Motor neuron (in vitro differentiated cells): ENCODE data around the gene ARHGAP1. TPM values are rescaled to one million over a fixed set of nuclear protein-coding genes. Genes with fewer than 3 reads are reported as not detected.
A peak's percentile ranks its signal among the peaks of the same experiment; 100 is the strongest.

Experiments
- ATAC-seq, 8 experiments: fragments of 200-7000 bp; cut with Tn5 transposase; replicated peaks in 6 of 8; 2 replicates each; pipeline ENCODE4 v1.8.0; 2021; ENCODE audit warnings: mild to moderate bottlenecking in 8 of 8, moderate library complexity in 8 of 8
- H3K27ac ChIP-seq, 2 donors: fragments of 250-450 bp; sonication (Bioruptor Pico); 2 replicates each; pipeline ENCODE4 v1.9.0; 2021; ENCODE audit warnings: antibody characterized with exemption in 2 of 2, mild to moderate bottlenecking in 2 of 2, moderate library complexity in 1 of 2
- H3K4me1 ChIP-seq, 2 donors: fragments of 250-450 bp; sonication (Bioruptor Pico); replicated peaks in 1 of 2; 2 replicates each; pipeline ENCODE4 v1.6.1; 2021; ENCODE audit warnings: antibody characterized with exemption in 2 of 2, mild to moderate bottlenecking in 2 of 2, moderate library complexity in 1 of 2
- H3K4me3 ChIP-seq, 5 donors: fragments of 250-450 bp; sonication (Bioruptor Pico); 2 replicates each; pipeline ENCODE4 v1.9.0; 2021; ENCODE audit warnings: antibody characterized with exemption in 5 of 5, mild to moderate bottlenecking in 5 of 5, moderate library complexity in 4 of 5
- WGBS, 10 experiments: fragments of 450-650 bp; shearing (Covaris generic); methylation state at CpG; one replicate each; pipeline ENCODE4 v1.0.0; 2022; 5-methylcytosine and 5-hydroxymethylcytosine counted together
- in situ Hi-C, 9 experiments: fragments of 400-800 bp; cut with MboI; loops; one replicate each; pipeline ENCODE4 v1.15.0; 2021; ENCODE audit warnings: low sequenced_read_pairs in 9 of 9, low pct_unique_long_range_greater_than_20kb in 2 of 9; ENCODE audit not compliant: unreplicated experiment in 9 of 9
- total RNA-seq, 8 experiments: library from RNA; unstranded; fragments of 300-600 nt; gene quantifications; 2 replicates each; pipeline versions ENCODE4 v1.2.3 to v1.2.4, GENCODE V29; 2022

Gene ARHGAP1
- total RNA-seq, 8 experiments from 2014 or later: 15.1 to 48.9 (median 29.9) TPM

DNA sequence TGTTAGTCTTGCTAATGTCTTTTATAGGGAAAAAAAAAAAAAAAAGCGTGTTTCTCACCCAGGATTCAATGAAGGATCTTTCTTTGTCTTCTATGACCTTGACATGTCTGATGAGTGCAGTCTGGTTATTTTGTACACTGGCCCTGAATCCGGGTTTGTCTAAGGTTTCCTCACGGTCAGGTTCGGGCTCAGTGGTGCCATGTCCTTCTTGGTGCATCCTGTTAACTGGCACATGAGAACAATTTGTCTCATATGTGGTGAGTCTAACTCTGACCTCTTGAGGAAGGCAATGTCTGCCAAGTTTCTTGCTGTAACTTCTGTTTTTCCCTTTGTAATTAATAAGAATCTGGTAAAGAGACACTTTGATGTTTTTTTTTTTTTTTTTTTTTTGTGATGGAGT is 31.1 kb upstream of the ARHGAP1 start:
- H3K4me1 ChIP-seq: no peaks in the 10 kb centered on the region
- no peak overlapping the region for H3K27ac ChIP-seq
- no peak overlapping the region for H3K4me3 ChIP-seq
- 78 to 100% (median 86%) methylated on average over 1 to 4 of the region's 4 CpGs; no CpG with 5 or more reads in 2 of the 10 experiments for WGBS, 10 experiments
- ATAC-seq: no peak
- in situ Hi-C loops: no loop called here

DNA sequence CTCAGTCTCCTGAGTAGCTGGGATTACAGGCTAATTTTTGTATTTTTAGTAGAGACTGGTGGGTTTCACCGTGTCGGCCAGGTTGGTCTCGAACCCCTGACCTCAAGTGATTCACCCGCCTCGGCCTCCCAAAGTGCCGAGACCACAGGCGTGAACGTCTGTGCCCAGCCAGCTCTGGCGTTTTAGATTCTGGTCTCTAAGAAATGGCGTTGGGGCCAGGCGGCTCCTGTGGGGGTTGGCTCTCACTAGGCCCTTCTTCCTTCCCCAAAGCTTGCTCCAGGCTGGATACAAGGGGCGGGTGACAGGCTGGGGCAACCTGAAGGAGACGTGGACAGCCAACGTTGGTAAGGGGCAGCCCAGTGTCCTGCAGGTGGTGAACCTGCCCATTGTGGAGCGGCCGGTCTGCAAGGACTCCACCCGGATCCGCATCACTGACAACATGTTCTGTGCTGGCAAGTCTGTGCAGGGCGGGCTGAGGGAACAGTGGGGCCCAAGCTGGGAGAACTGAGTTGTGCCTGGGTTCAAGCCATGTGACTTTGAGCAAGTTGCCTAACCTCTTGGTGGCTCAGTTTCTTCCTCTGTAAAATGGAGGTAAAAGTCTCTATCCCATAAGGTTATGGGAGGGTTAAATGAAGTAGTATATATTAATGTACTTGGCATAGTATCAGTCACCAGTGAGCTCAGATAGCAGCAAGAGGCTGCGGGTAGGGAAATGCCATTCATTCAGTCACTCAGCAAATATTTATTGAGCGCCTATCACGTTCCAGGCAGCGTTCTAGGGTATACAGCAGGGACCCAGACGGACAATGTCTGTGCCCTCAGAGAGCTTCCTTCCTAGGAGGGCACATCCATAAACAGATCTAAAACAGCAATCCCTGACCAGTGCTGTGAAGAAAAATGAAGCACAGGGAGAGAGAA is 28.9 kb upstream of the ARHGAP1 start:
- 25 to 100% (median 95%) methylated on average over 1 to 11 of the region's 24 CpGs; no CpG with 5 or more reads in 2 of the 10 experiments for WGBS, 10 experiments
- peak in 1 of 8 experiments; percentile 40 for ATAC-seq
- in situ Hi-C loops: no loop called here
- Histone ChIP-seq H3K27ac (no peak overlapping the region), H3K4me1 (peaks cover 0 to 1% of the 10 kb centered on the region in 2 donors), H3K4me3 (no peak overlapping the region)

DNA sequence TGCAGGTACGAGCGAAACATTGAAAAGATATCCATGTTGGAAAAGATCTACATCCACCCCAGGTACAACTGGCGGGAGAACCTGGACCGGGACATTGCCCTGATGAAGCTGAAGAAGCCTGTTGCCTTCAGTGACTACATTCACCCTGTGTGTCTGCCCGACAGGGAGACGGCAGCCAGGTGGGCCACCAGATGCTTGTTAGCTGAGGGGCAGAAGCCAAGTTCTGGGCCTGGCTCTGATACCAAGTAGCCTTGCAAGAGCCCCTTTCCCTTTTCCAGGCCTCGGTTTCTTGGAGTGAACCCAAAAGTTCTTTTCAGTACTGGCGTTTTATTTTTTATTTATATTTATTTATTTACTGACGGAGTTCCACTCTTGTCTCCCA is 28.2 kb upstream of the ARHGAP1 start:
- Histone ChIP-seq H3K27ac (no peak overlapping the region), H3K4me1 (peaks cover 3 to 6% of the 10 kb centered on the region in 2 donors), H3K4me3 (no peak overlapping the region)
- WGBS, 10 experiments: 50 to 94% (median 80%) methylated on average over 1 to 7 of the region's 9 CpGs; no CpG with 5 or more reads in 5 of the 10 experiments
- ATAC-seq: no peak
- in situ Hi-C loops: no loop called here

DNA sequence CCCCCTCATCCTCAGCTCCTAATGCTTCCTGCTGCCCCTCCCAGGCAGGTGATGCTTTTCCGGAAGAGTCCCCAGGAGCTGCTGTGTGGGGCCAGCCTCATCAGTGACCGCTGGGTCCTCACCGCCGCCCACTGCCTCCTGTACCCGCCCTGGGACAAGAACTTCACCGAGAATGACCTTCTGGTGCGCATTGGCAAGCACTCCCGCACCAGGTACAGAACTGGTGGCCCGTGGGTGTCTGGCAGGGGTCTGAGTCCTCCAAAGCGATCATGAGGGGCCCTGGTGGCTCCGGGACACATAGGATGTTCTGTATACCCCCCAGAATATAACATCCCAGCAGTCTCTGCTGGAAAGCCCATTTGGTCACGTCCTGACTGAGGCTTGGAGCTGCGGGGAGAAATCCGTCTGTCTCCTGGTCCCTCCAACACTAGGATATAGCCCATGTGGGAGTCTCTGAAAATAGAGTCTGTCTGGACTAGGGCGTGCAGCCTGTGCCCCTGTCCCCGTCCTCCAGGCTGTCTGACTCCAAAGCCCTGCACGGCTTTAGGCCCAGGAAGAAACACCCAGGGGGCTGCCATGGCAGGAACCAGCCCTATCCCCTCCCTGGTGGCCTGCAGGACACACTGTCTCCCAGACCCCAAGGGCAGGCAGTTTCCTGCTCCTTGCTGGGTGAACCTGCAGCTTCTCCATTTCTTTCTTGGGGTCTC is 27.7 kb upstream of the ARHGAP1 start:
- ATAC-seq: no peak
- WGBS, 10 experiments: 44 to 90% (median 86%) methylated on average over 2 to 11 of the region's 17 CpGs; no CpG with 5 or more reads in 5 of the 10 experiments
- peaks cover 3 to 6% of the 10 kb centered on the region in 2 donors for H3K4me1 ChIP-seq
- no peak overlapping the region for H3K4me3 ChIP-seq
- no peak overlapping the region for H3K27ac ChIP-seq
- in situ Hi-C loops: no loop called here

DNA sequence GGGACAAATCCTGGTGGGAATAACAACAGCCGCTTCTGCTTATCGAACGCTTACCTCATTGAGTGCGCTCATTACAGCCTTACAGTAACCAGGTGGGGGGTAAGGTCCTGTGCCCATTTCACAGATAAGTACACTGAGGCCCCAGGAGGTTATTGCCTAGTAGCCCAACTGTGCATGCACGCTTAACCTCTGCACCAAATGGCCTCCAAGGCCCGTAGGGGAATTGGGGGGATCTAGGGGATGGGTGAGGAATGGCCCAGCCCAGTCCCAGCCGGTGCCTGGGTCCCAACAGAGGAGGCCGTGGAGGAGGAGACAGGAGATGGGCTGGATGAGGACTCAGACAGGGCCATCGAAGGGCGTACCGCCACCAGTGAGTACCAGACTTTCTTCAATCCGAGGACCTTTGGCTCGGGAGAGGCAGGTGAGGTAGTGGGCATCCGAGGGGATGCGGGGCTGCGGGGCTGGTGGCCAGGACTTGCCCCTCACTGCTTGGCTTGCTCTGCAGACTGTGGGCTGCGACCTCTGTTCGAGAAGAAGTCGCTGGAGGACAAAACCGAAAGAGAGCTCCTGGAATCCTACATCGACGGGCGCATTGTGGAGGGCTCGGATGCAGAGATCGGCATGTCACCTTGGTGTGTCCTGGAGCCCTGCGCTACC is 25.9 kb upstream of the ARHGAP1 start:
- no peak for ATAC-seq
- H3K27ac ChIP-seq: no peak overlapping the region
- H3K4me3 ChIP-seq: no peak overlapping the region
- in situ Hi-C loops: no loop called here
- 80 to 100% (median 93%) methylated on average over 2 to 11 of the region's 26 CpGs; no CpG with 5 or more reads in 5 of the 10 experiments for WGBS, 10 experiments
- H3K4me1 ChIP-seq: peaks cover 3 to 6% of the 10 kb centered on the region in 2 donors

DNA sequence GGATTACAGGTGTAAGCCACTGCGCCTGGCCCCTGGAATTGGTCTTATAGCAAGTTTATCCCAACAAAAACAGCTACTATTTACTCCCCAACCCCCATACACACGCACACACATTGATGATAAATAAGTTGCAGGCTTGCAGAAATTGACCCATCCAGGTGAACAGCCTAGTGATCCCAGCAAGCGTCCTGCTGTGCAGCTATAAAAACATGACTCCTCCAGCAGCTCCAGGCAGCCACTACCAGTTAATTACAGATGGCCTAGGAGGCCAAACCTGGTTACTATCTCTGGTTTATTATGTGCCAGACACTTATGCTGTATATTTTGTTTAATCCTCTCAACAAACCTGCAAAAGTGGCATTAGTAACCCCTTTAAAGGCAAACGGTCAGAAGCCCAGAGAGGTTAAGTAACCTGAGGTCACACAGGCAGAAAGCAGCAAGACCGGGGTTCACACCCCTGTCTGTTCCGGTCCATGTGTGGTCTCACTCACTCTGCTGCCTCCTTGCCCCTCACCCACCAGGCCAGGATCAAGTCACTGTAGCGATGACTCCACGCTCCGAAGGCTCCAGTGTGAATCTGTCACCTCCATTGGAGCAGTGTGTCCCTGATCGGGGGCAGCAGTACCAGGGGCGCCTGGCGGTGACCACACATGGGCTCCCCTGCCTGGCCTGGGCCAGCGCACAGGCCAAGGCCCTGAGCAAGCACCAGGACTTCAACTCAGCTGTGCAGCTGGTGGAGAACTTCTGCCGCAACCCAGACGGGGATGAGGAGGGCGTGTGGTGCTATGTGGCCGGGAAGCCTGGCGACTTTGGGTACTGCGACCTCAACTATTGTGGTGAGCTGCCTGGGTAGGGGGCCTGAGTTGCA is 25.2 kb upstream of the ARHGAP1 start:
- ATAC-seq: no peak
- Histone ChIP-seq H3K27ac (no peak overlapping the region), H3K4me3 (no peak overlapping the region), H3K4me1 (peaks cover 3 to 6% of the 10 kb centered on the region in 2 donors)
- WGBS, 10 experiments: 50 to 100% (median 81%) methylated on average over 1 to 14 of the region's 19 CpGs; no CpG with 5 or more reads in 1 of the 10 experiments
- in situ Hi-C loops: no loop called here

DNA sequence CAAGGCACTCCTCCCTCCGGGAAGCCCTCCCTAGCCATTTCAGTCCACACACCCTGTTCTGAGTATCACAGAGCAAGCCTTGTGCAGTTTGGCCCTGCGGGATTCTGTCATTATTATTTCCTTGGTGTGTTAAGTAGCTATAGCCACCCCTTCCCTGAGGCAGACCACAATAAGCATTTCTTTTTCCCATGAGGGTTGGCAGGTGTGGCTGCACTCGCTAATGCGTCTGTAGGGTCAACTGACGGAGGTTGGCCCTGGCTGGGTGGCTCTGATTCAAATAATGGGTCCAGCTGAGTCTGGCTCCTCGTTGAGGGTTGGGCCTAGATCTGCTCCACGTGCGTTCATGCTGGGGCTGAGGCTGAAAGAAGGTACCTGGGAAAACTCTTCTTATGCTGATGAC is 23.7 kb upstream of the ARHGAP1 start:
- 8 to 45% (median 31%) methylated on average over 2 to 4 of the region's 8 CpGs; no CpG with 5 or more reads in 6 of the 10 experiments for WGBS, 10 experiments
- no peak overlapping the region for H3K4me3 ChIP-seq
- H3K27ac ChIP-seq: no peak overlapping the region
- in situ Hi-C loops: no loop called here
- peak; percentile 34 to 97 (median 60) for ATAC-seq
- H3K4me1 ChIP-seq: peaks cover 6 to 7% of the 10 kb centered on the region in 2 donors

DNA sequence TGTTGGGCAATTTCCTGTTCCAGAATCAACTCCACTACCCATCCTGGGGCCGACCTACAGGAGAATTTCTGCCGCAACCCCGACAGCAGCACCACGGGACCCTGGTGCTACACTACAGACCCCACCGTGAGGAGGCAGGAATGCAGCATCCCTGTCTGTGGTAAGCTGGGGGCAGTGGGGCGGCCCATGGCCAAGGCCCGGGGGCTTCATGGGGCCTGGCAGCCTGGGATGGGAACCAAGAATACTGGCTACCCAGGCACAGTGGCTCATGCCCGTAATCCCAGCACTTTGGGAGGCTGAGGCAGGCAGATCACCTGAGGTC is 22.9 kb upstream of the ARHGAP1 start:
- H3K4me3 ChIP-seq: no peak overlapping the region
- H3K4me1 ChIP-seq: peaks cover 6 to 9% of the 10 kb centered on the region in 2 donors
- ATAC-seq: no peak
- no peak overlapping the region for H3K27ac ChIP-seq
- WGBS, 10 experiments: 88 to 90% methylated on average over 2 to 3 of the region's 8 CpGs; no CpG with 5 or more reads in 8 of the 10 experiments
- in situ Hi-C loops: no loop called here

DNA sequence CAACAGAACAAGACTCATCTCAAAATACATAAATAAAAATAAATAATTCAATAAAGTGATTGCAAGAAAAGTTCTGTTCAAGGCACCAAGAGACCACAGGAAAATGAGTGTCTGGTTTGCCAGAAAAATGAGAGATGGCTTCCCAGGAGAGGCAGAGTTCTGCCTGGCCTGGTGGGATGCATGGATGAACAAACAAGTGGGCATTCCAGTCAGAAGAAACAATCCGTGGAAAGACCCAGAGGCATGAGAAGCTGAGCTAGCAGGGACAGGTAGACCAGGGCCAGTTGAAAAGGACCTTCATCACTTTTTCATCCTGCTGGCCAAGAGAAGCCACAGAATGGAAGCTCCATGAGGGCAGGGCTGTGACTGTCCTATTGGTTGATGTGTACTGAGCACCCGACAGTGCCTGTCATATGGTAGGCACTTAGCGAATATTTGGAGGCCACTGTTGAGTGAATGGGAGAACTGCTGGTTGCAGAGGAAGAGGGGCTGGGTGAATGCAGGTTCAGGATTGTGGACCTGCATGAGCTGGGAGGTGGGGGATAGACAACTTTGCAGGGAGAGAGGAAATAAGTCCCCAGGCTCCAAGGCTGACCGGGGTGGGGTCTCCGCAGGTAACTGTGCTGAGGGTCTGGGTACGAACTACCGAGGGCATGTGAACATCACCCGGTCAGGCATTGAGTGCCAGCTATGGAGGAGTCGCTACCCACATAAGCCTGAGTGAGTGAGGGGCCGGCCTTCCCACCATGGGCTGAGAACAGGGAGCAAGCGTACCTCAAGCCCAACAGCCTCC is 22.3 kb upstream of the ARHGAP1 start:
- WGBS, 10 experiments: 68 to 100% (median 93%) methylated on average over 1 to 9 of the region's 11 CpGs; no CpG with 5 or more reads in 2 of the 10 experiments
- Histone ChIP-seq H3K27ac (no peak overlapping the region), H3K4me3 (no peak overlapping the region), H3K4me1 (peaks cover 6 to 9% of the 10 kb centered on the region in 2 donors)
- in situ Hi-C loops: no loop called here
- ATAC-seq: no peak

DNA sequence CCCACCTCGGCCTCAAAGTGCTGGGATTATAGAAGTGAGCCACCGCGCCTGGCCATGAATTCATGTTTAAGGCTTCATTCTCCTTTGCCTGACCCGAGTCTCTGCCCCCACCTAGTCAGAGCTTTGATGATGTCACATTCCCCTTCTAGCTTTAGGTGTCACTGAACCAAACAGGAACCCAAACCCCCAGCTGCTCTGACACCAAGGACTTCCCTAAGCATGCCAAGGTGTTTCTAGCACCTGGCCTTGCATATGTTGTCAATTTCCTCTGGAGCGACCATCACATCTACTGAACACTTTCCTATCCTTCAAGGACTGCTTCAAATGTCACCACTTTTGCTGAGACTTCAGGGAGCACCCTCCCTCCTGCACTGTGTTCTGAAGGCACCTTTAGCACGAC is 20.9 kb upstream of the ARHGAP1 start:
- 30 to 100% (median 76%) methylated on average over 1 to 6 of the region's 6 CpGs; no CpG with 5 or more reads in 3 of the 10 experiments for WGBS, 10 experiments

DNA sequence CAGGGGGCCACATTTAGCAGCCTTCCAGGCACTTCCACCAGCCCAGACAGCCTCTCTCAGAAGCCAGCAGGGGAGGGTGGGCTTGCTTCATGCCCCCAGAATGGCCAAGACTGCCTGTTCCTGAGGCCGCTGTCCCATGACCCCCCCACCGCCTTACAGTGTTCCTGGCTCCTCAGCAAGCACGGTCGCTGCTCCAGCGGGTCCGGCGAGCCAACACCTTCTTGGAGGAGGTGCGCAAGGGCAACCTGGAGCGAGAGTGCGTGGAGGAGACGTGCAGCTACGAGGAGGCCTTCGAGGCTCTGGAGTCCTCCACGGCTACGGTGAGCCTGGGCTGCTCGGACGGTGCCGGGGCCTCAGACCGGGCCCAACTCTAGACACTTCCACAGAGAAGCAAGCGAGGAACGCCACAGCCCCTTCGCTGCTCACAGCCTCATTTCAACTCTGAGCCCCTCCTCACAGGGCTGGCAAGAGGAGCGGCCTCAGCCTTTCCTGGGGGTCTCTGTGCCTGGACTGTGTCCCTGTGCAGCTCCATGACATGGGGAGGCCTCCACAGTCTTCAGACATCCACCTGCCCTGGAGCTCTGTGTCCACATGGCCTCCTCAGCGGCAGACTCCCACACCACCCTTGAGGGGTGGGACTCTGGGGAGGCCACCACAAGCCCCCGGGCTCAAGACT is 19.3 kb upstream of the ARHGAP1 start:
- Histone ChIP-seq H3K27ac (no peak overlapping the region), H3K4me1 (peaks cover 6 to 9% of the 10 kb centered on the region in 2 donors), H3K4me3 (no peak overlapping the region)
- WGBS, 10 experiments: 55% methylated on average over 2 of the region's 25 CpGs; no CpG with 5 or more reads in 9 of the 10 experiments
- ATAC-seq: no peak
- in situ Hi-C loops: no loop called here

More for the DNA sequence above, 20.9 kb upstream of the ARHGAP1 start:
- no peak for ATAC-seq
- in situ Hi-C loops: no loop called here
- H3K4me1 ChIP-seq: peaks cover 6 to 9% of the 10 kb centered on the region in 2 donors
- no peak overlapping the region for H3K27ac ChIP-seq
- H3K4me3 ChIP-seq: no peak overlapping the region
